Liver (tissue), 9 donors: Measurements from ENCODE around the gene INPP5K. TPM values are rescaled to one million over a fixed set of nuclear protein-coding genes. Genes with fewer than 3 reads are reported as not detected.
A peak's percentile ranks its signal among the peaks of the same experiment; 100 is the strongest.

Experiments used
- DNase-seq: peaks from one replicate; pipeline ENCODE4 v3.0.0-alpha.2; 2017; ENCODE audit warnings: low spot score
- H3K27ac ChIP-seq, 2 donors: one replicate each; pipeline ENCODE4 v1.7.0; 2013; ENCODE audit warnings: inconsistent platforms in 2 of 2, low read length in 2 of 2, control low read depth in 1 of 2, low read depth in 1 of 2, mild to moderate bottlenecking in 1 of 2
- H3K27me3 ChIP-seq, 4 donors: one replicate each; pipeline versions ENCODE4 v1.6.1 to v1.7.0; 2013; ENCODE audit warnings: low read length in 3 of 4, inconsistent platforms in 1 of 4, mild to moderate bottlenecking in 1 of 4, moderate library complexity in 1 of 4; ENCODE audit not compliant: control insufficient read depth in 4 of 4, insufficient read depth in 4 of 4
- H3K36me3 ChIP-seq, 4 donors: one replicate each; pipeline versions ENCODE4 v1.6.1 to v1.7.0; 2013; ENCODE audit warnings: low read length in 3 of 4, mild to moderate bottlenecking in 3 of 4, low read depth in 1 of 4, moderate library complexity in 1 of 4; ENCODE audit not compliant: control insufficient read depth in 4 of 4, insufficient read depth in 3 of 4
- H3K4me1 ChIP-seq, 4 donors: one replicate each; pipeline versions ENCODE4 v1.6.1 to v1.7.0; 2013; ENCODE audit warnings: low read length in 3 of 4, mild to moderate bottlenecking in 3 of 4, moderate library complexity in 1 of 4; ENCODE audit not compliant: control insufficient read depth in 4 of 4, insufficient read depth in 4 of 4
- H3K4me3 ChIP-seq, 3 donors: one replicate each; pipeline versions ENCODE4 v1.6.1 to v1.7.0; 2013; ENCODE audit warnings: low read length in 3 of 3, control low read depth in 1 of 3, low read depth in 1 of 3, mild to moderate bottlenecking in 1 of 3
- H3K9ac ChIP-seq, 2 donors: one replicate each; pipeline ENCODE4 v1.7.0; 2013; ENCODE audit warnings: low read length in 2 of 2, mild to moderate bottlenecking in 2 of 2, moderate library complexity in 2 of 2, control low read depth in 1 of 2, low read depth in 1 of 2
- H3K9me3 ChIP-seq, 4 donors: one replicate each; pipeline versions ENCODE4 v1.6.1 to v1.7.0; 2013; ENCODE audit warnings: low read length in 3 of 4; ENCODE audit not compliant: control insufficient read depth in 4 of 4
- EGR1 ChIP-seq, 2 donors: IDR thresholded peaks; 2 replicates each; pipeline ENCODE4 v1.6.1; 2016 to 2018; ENCODE audit warnings: antibody characterized with exemption in 2 of 2, low read depth in 2 of 2
- FOXA1 ChIP-seq: IDR thresholded peaks from 2 replicates; pipeline ENCODE4 v1.6.1; 2016; ENCODE audit warnings: antibody characterized with exemption
- FOXA2 ChIP-seq: IDR thresholded peaks from 2 replicates; pipeline ENCODE4 v1.6.1; 2016; ENCODE audit warnings: antibody characterized with exemption
- GABPA ChIP-seq, 2 donors: IDR thresholded peaks in 1 of 2; conservative IDR thresholded peaks in 1 of 2; 2 replicates each; pipeline ENCODE4 v1.6.1; 2016; ENCODE audit warnings: antibody characterized with exemption in 2 of 2, mild to moderate bottlenecking in 1 of 2, moderate library complexity in 1 of 2
- JUND ChIP-seq, 2 donors: IDR thresholded peaks; 2 replicates each; pipeline ENCODE4 v1.6.1; 2016; ENCODE audit warnings: antibody characterized with exemption in 2 of 2
- NR2F2 ChIP-seq: IDR thresholded peaks from 2 replicates; pipeline ENCODE4 v1.6.1; 2016; ENCODE audit warnings: antibody characterized with exemption
- RAD21 ChIP-seq, 2 donors: IDR thresholded peaks; 2 replicates each; pipeline ENCODE4 v1.6.1; 2016; ENCODE audit warnings: antibody characterized with exemption in 2 of 2, mild to moderate bottlenecking in 2 of 2
- RXRA ChIP-seq, 2 donors: IDR thresholded peaks; 2 replicates each; pipeline ENCODE4 v1.6.1; 2017 to 2018; ENCODE audit warnings: antibody characterized with exemption in 2 of 2, mild to moderate bottlenecking in 1 of 2
- SP1 ChIP-seq: IDR thresholded peaks from 2 replicates; pipeline ENCODE4 v1.6.1; 2018; ENCODE audit warnings: antibody characterized with exemption, mild to moderate bottlenecking
- TAF1 ChIP-seq: conservative IDR thresholded peaks from 2 replicates; pipeline ENCODE4 v1.6.1; 2016; ENCODE audit warnings: antibody characterized with exemption, mild to moderate bottlenecking
- YY1 ChIP-seq: IDR thresholded peaks from 2 replicates; pipeline ENCODE4 v1.6.1; 2016; ENCODE audit warnings: antibody characterized with exemption, mild to moderate bottlenecking
- WGBS: extraction: QIAGEN DNeasy Blood & Tissue Kit; methylation state at CpG from one replicate; pipeline ENCODE4 v1.1.7; 2013; 5-methylcytosine and 5-hydroxymethylcytosine counted together
- polyA plus RNA-seq, 2 donors: library from polyadenylated mRNA; stranded (reverse) in 1 of 2; unstranded in 1 of 2; fragments of 200-250 nt in 1 of 2; fragments of >200 nt in 1 of 2; fragmentation: Nextera tagmentation in 1 of 2; extraction: Ambion mirVana in 1 of 2; gene quantifications; one replicate each; pipeline versions ENCODE4 v1.2.1 to v1.2.3, GENCODE V29; 2013 to 2015
- total RNA-seq, 2 donors: library from RNA; depleted of rRNA; stranded (reverse); fragments of >200 nt; gene quantifications; one replicate each; pipeline ENCODE4 v1.2.3, GENCODE V29; 2014
- TF ChIP-seq, protein P1 (sequence below): IDR thresholded peaks from 2 replicates; pipeline ENCODE4 v1.6.1; 2016; ENCODE audit warnings: antibody characterized with exemption, mild to moderate bottlenecking
- TF ChIP-seq, protein P2 (sequence below): IDR thresholded peaks from 2 replicates; pipeline ENCODE4 v1.6.1; 2016; ENCODE audit warnings: antibody characterized with exemption
- TF ChIP-seq, protein P3 (sequence below): fragments of 150-350 bp; IDR thresholded peaks from 2 replicates; pipeline ENCODE4 v1.5.1; 2017; ENCODE audit warnings: improper control_type of control experiment, low read depth, low read length; ENCODE audit not compliant: missing input control
- TF ChIP-seq, protein P4 (sequence below): IDR thresholded peaks from 2 replicates; pipeline ENCODE4 v1.6.1; 2016; ENCODE audit warnings: antibody characterized with exemption
- TF ChIP-seq, protein P5 (sequence below): IDR thresholded peaks from 2 replicates; pipeline ENCODE4 v1.6.1; 2016; ENCODE audit warnings: antibody characterized with exemption
- donor health status: healthy.
- donor health status: healthy.
- donor health status: healthy.
- donor health status: healthy.
- donor health status: healthy.

INPP5K gene
- total and polyA plus RNA-seq, 4 donors, result 9.9 to 47.1 (median 15.9) TPM

DNA sequence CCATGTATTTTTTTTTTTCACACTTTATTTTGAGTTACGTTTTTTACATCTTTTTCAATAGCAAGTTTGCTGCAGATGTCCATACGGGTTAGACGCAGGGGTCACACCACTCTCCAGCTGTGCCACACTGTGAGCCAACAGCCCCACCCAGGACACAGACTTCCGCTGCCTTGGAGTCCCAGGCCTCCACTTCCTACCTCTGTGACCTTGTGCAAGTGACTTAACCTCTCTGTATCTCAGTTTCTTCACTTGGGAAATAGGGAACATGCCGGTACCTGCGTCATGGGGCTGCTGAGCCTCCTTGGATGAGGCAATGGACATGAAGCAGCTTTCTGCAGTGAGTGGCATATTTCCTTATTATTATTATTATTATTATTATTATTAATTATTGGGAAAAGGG lies 49.5 kb upstream of the INPP5K start:
- H3K9ac ChIP-seq, result no peak overlapping the region
- H3K36me3 ChIP-seq, result no peaks in the 10 kb centered on the region
- H3K4me1 ChIP-seq, result peaks cover 8 to 14% (median 9%) of the 10 kb centered on the region in 4 donors
- no peak overlapping the region for H3K27ac ChIP-seq
- WGBS, result 71% methylated on average over 6 of the region's 6 CpGs
- TF ChIP-seq JUND (IDR thresholded peaks at IDR 0.05), result no peak
- TF ChIP-seq, protein P1, sequence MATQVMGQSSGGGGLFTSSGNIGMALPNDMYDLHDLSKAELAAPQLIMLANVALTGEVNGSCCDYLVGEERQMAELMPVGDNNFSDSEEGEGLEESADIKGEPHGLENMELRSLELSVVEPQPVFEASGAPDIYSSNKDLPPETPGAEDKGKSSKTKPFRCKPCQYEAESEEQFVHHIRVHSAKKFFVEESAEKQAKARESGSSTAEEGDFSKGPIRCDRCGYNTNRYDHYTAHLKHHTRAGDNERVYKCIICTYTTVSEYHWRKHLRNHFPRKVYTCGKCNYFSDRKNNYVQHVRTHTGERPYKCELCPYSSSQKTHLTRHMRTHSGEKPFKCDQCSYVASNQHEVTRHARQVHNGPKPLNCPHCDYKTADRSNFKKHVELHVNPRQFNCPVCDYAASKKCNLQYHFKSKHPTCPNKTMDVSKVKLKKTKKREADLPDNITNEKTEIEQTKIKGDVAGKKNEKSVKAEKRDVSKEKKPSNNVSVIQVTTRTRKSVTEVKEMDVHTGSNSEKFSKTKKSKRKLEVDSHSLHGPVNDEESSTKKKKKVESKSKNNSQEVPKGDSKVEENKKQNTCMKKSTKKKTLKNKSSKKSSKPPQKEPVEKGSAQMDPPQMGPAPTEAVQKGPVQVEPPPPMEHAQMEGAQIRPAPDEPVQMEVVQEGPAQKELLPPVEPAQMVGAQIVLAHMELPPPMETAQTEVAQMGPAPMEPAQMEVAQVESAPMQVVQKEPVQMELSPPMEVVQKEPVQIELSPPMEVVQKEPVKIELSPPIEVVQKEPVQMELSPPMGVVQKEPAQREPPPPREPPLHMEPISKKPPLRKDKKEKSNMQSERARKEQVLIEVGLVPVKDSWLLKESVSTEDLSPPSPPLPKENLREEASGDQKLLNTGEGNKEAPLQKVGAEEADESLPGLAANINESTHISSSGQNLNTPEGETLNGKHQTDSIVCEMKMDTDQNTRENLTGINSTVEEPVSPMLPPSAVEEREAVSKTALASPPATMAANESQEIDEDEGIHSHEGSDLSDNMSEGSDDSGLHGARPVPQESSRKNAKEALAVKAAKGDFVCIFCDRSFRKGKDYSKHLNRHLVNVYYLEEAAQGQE, result no peak
- TF ChIP-seq YY1, result no peak
- TF ChIP-seq, protein P2, sequence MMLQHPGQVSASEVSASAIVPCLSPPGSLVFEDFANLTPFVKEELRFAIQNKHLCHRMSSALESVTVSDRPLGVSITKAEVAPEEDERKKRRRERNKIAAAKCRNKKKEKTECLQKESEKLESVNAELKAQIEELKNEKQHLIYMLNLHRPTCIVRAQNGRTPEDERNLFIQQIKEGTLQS, result no peak
- TF ChIP-seq EGR1 (IDR thresholded peaks at IDR 0.05; ENCODE audit: low read depth in 2 of 2), result no peak
- no peak for TF ChIP-seq TAF1
- no peak for TF ChIP-seq GABPA (IDR thresholded peaks at IDR 0.05 in 1 of 2, conservative IDR thresholded peaks at IDR 0.05 in 1 of 2)
- TF ChIP-seq, protein P3, sequence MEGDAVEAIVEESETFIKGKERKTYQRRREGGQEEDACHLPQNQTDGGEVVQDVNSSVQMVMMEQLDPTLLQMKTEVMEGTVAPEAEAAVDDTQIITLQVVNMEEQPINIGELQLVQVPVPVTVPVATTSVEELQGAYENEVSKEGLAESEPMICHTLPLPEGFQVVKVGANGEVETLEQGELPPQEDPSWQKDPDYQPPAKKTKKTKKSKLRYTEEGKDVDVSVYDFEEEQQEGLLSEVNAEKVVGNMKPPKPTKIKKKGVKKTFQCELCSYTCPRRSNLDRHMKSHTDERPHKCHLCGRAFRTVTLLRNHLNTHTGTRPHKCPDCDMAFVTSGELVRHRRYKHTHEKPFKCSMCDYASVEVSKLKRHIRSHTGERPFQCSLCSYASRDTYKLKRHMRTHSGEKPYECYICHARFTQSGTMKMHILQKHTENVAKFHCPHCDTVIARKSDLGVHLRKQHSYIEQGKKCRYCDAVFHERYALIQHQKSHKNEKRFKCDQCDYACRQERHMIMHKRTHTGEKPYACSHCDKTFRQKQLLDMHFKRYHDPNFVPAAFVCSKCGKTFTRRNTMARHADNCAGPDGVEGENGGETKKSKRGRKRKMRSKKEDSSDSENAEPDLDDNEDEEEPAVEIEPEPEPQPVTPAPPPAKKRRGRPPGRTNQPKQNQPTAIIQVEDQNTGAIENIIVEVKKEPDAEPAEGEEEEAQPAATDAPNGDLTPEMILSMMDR, result no peak
- no peak for TF ChIP-seq RXRA (IDR thresholded peaks at IDR 0.05)
- H3K4me3 ChIP-seq, result no peak overlapping the region
- no peak for DNase-seq
- no peaks in the 10 kb centered on the region for H3K27me3 ChIP-seq
- no peaks in the 10 kb centered on the region for H3K9me3 ChIP-seq

DNA sequence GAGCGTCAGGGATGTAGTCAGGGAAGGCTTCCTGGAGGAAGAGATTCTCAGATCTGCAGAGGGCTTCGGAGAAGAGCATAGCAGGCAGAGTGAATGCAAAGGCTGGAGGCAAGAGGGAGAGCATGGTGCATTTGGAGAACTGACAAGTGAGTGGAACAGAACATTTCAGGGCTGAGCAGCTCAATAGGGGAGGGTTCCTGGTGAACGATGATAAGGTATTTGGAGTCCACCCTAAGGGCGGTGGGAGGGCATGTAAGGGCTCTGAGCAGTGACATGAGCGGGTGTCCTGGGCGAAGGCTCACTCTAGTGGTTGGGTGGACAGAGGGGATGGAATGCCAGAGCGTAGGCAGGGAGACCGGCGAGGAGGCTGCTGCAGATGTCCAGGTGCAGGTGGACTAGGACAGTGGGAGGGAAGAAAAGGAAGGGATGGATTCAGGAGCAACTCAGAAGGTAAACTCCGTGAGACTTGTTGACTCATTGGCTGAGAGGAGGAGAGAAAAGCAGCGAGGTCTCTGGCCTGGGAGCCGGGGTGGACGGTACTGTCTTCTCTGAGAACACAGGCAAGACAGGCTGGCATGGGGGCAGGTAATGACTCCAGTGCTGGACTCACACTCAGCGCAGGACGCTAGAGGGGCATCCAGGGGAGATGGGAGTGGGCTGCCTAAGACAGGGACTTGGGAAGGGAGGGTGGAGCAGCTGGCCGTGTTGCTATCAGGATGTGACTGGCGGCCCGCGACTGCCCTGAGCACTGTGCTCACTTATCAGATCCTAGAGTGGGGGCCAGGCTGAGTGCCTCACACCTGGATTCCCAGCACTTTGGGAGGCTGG lies 47.6 kb upstream of the INPP5K start:
- Histone ChIP-seq H3K27me3 (no peaks in the 10 kb centered on the region), H3K9me3 (no peaks in the 10 kb centered on the region), H3K4me1 (peaks cover 10 to 20% (median 17%) of the 10 kb centered on the region in 4 donors), H3K4me3 (no peak overlapping the region), H3K9ac (no peak overlapping the region), H3K36me3 (no peaks in the 10 kb centered on the region), H3K27ac (no peak overlapping the region)
- DNase-seq, result peak; percentile 83
- 64% methylated on average over 19 of the region's 19 CpGs for WGBS
- TF ChIP-seq FOXA1 (no peak), EGR1 (IDR thresholded peaks at IDR 0.05; ENCODE audit: low read depth in 2 of 2) (no peak), JUND (IDR thresholded peaks at IDR 0.05) (no peak), TAF1 (no peak), GABPA (IDR thresholded peaks at IDR 0.05 in 1 of 2, conservative IDR thresholded peaks at IDR 0.05 in 1 of 2) (no peak), YY1 (no peak), RXRA (IDR thresholded peaks at IDR 0.05) (no peak), RAD21 (IDR thresholded peaks at IDR 0.05) (no peak), FOXA2 (no peak), NR2F2 (no peak), SP1 (no peak)
- TF ChIP-seq, protein P1, result no peak
- TF ChIP-seq, protein P4, sequence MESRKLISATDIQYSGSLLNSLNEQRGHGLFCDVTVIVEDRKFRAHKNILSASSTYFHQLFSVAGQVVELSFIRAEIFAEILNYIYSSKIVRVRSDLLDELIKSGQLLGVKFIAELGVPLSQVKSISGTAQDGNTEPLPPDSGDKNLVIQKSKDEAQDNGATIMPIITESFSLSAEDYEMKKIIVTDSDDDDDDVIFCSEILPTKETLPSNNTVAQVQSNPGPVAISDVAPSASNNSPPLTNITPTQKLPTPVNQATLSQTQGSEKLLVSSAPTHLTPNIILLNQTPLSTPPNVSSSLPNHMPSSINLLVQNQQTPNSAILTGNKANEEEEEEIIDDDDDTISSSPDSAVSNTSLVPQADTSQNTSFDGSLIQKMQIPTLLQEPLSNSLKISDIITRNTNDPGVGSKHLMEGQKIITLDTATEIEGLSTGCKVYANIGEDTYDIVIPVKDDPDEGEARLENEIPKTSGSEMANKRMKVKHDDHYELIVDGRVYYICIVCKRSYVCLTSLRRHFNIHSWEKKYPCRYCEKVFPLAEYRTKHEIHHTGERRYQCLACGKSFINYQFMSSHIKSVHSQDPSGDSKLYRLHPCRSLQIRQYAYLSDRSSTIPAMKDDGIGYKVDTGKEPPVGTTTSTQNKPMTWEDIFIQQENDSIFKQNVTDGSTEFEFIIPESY, result no peak
- TF ChIP-seq, protein P3, result no peak
- TF ChIP-seq, protein P5, sequence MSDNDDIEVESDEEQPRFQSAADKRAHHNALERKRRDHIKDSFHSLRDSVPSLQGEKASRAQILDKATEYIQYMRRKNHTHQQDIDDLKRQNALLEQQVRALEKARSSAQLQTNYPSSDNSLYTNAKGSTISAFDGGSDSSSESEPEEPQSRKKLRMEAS, result no peak
